GM13977 (cell line): ENCODE data around the gene BAZ1B.

Experiments used
- DNase-seq: peaks from one replicate; pipeline ENCODE4 v3.0.0; 2012; ENCODE audit warnings: low spot score
- in situ Hi-C: fragments of 300-500 bp; cut with MboI; formaldehyde crosslinking; loops from one replicate; pipeline ENCODE4 v1.12.0; 2022; ENCODE audit warnings: low sequenced_read_pairs, low pct_unique_long_range_greater_than_20kb, mixed read lengths, inconsistent platforms; ENCODE audit not compliant: unreplicated experiment
- TF ChIP-seq, protein P1 (sequence below): IDR thresholded peaks from 2 replicates; pipeline ENCODE4 v1.5.1; 2012; ENCODE audit warnings: mild to moderate bottlenecking, control low read depth; ENCODE audit not compliant: insufficient read depth; ENCODE audit errors: extremely low read depth, missing control alignments

Gene BAZ1B

DNA sequence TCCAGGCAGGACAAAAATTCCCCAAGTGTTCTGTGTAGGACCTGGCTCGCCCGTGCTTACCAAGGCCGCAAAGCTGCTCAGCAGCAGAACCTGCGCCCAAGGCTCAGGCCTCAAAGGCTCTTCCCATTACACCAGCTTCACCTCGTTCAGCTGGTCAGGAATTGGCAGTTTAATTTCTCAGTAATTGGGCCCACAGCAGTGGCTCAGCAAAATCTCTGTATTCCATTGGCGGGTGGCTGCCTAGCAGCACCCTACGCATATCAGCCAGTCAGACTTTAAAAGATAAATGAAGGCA lies 82.7 kb downstream of the BAZ1B start:
- in situ Hi-C loops, result no loop called here
- DNase-seq, result no peak
- TF ChIP-seq, protein P1, sequence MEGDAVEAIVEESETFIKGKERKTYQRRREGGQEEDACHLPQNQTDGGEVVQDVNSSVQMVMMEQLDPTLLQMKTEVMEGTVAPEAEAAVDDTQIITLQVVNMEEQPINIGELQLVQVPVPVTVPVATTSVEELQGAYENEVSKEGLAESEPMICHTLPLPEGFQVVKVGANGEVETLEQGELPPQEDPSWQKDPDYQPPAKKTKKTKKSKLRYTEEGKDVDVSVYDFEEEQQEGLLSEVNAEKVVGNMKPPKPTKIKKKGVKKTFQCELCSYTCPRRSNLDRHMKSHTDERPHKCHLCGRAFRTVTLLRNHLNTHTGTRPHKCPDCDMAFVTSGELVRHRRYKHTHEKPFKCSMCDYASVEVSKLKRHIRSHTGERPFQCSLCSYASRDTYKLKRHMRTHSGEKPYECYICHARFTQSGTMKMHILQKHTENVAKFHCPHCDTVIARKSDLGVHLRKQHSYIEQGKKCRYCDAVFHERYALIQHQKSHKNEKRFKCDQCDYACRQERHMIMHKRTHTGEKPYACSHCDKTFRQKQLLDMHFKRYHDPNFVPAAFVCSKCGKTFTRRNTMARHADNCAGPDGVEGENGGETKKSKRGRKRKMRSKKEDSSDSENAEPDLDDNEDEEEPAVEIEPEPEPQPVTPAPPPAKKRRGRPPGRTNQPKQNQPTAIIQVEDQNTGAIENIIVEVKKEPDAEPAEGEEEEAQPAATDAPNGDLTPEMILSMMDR, result no peak

DNA sequence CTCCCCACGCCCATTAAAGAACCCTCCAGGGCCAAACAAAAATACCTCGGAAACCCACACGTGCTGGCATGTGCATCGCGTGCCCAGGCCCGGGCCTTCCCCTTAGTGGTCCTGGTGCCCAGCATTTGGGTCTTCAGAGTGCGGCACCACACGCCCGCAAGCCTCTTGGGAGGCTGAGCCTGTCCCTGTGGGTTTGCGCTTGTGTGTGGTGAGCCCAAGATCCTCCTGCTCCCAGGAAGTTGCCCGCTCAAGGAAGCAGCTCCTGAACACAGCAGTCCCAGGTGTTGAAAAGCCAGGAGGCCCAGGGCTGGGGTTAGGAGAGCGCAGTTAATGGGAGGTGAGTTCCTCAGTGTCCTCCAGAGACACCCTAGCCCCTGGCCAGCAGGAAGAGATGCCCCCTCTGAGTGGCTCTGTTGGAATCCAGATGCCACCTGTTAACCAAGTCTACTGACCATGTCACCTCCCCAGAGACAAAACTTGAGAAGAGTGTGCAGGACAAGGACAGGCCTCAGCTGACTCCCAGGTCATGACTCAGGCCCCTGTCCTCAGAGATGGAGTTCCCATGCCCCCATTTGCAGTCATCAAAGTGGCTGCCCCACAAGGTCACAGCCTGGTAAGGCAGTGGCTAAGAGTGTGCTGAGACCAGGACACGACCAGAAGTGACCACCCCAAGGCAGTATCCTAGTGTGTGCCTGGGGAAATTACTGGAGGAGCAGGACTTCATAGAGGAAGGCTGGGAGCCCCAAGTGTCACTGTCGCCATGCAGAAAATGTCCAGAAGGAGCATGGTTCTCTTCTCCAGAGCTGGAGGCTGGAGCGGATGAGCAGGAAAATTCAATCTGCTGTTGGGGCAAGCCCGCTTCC lies 83.3 kb downstream of the BAZ1B start:
- in situ Hi-C loops, result no loop called here
- no peak for DNase-seq
- TF ChIP-seq, protein P1, result no peak

DNA sequence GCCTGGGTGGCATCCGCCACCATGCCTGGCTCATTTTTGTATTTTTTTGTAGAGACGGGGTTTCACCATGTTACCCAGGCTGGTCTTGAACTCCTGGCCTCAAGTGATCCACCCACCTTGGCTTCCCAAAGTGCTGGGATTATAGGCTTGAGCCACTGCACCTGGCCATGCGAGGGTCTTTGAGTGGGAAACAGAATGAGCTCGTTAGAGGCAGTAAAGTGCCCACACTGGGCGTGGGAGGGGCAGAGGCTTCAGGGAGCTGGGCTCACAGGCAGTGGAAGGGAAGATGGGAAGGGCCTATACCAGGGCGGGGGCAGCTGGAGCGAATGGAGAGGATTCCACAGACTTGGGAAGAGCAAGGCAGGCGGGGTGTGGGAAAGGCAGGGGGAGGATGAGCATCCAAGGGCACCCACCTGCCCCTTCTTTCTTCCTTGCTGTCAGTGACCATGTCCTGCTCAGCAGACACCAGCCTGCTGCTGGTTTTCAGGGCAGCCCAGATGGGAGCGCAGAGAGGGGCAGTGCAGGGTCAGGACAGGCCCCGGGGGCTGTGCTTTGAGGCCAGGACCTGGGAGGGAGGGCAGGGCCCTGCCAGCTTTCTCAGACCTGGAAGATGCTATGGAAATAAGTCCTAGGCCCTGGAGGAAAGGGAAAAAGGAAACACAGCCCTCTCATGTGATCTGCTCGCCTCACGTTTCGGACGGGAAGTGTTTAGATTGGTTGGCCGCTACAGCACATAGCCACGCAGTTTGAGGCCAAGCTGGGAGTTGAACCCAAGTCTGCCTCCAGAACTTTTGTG lies 84.3 kb downstream of the BAZ1B start:
- no peak for DNase-seq
- TF ChIP-seq, protein P1, result no peak
- in situ Hi-C loops, result no loop called here

DNA sequence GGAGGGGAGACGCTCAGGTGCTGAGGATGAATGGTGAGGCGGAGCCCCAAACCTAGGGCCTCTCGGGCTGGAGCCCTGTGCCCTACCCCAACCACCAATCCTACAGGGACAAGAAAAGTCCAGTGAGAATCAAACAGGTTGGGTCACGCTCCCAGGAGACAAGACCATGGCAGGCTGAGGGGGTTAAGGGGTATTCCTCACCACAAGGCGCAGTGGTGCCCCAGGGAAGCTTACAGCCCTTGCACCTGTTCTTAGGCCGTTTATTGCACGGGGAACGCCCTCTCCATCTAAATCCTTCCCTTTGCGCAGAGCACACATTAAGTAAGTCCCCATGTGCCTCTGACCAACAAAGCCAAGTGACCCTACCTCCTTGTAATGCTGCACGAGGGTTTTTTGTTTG lies 85.0 kb downstream of the BAZ1B start:
- TF ChIP-seq, protein P1, result no peak
- in situ Hi-C loops, result no loop called here
- DNase-seq, result no peak

DNA sequence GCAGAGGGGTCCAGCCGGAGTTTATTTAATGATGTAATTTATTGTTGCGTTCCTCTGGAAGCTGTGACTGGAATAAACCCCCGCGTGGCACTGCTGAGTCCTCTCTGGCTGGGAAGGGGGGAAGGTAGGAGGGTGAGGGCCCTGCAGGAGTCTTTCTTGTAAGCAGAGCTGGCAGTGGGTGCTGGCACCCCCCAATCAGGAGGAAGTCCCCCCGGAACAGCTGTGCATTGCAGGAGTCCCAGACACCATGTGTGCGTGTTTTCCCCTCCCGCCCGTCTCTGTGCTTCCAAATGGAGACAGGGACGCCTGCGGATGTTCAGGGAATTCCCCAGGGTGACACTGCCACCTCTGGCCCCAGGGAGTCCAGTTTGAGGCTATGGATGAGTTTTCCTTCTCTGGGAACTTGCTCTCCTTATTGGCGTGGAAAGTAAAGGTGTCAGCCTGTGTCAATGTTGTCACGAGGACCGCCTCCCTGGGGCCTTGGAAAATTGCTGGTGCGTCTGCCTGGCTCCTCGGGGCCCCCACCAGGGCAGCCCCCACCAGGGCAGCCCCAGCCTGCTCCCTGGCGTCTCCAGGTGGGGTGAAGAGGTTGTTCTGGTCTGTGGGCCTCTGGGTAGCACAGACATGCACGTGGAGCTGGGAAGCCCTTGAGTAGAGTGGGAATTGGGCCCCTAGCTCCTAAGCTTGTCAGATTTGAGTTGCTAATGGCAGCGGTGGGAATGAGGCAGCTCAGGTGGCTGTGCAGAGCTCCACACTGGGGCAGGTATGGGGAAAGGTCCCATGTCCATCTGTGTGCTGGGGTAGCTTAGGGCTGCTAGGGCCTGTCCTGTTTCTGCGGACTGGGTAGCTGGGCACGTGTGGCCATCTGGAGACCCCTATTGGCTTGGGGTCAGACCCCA lies 85.8 kb downstream of the BAZ1B start:
- TF ChIP-seq, protein P1, result no peak
- in situ Hi-C loops, result no loop called here
- no peak for DNase-seq

DNA sequence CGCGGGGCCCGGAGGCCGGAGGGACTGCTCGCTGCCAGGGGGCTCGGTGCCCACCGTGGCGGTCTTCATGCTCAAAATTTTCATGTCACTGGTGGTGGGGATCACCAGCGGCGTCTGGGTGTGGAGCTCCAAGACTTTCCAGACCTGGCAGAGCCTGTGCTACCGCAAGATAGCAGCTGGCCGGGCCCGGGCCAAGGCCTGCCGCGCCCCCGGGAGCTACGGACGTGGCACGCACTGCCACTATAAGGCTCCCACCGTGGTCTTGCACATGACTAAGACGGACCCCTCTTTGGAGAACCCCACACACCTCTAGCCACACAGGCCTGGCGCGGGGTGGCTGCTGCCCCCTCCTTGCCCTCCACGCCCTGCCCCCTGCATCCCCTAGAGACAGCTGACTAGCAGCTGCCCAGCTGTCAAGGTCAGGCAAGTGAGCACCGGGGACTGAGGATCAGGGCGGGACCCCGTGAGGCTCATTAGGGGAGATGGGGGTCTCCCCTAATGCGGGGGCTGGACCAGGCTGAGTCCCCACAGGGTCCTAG lies 86.6 kb downstream of the BAZ1B start:
- TF ChIP-seq, protein P1, result no peak
- DNase-seq, result no peak
- in situ Hi-C loops, result no loop called here
